Testis (tissue), 3 donors: ENCODE data around the gene ZNF425. TPM values are rescaled to one million over a fixed set of nuclear protein-coding genes. Genes with fewer than 3 reads are reported as not detected.
A peak's percentile ranks its signal among the peaks of the same experiment; 100 is the strongest.

Source experiments
- DNase-seq: peaks from one replicate; pipeline ENCODE4 v3.0.0-alpha.2; 2019
- H3K27ac ChIP-seq, 2 donors: fragments of 200-600 bp; sonication (generic); one replicate each; pipeline ENCODE4 v1.5.1; 2019
- H3K27me3 ChIP-seq: fragments of 200-600 bp; sonication (generic); one replicate; pipeline ENCODE4 v1.5.1; 2019
- H3K36me3 ChIP-seq: fragments of 200-600 bp; sonication (generic); one replicate; pipeline ENCODE4 v1.5.1; 2017; ENCODE audit warnings: low read depth; ENCODE audit errors: missing control alignments
- H3K4me1 ChIP-seq: fragments of 200-600 bp; sonication (generic); one replicate; pipeline ENCODE4 v1.5.1; 2019
- H3K4me3 ChIP-seq, 2 donors: fragments of 200-600 bp; sonication (generic); one replicate each; pipeline ENCODE4 v1.5.1; 2017 to 2019
- H3K9me3 ChIP-seq: fragments of 200-600 bp; sonication (generic); one replicate; pipeline ENCODE4 v1.5.1; 2017
- POLR2A ChIP-seq: fragments of 450-650 bp; IDR thresholded peaks from one replicate; pipeline ENCODE4 v1.6.1; 2017; ENCODE audit warnings: antibody characterized with exemption, mild to moderate bottlenecking, moderate library complexity
- WGBS, 2 donors: methylation state at CpG; one replicate each; pipeline ENCODE4 v1.1.5; 2018; 5-methylcytosine and 5-hydroxymethylcytosine counted together
- intact Hi-C: fragments of 100-400 bp; cut with DNase I; formaldehyde crosslinking; loops from one replicate; pipeline ENCODE4 v1.15.1; 2023; ENCODE audit warnings: low total_unique reads
- polyA plus RNA-seq: library from polyadenylated mRNA; stranded (reverse); fragments of 350-450 nt; fragmentation: Illumina TruSeq; extraction: RNeasy Lipid Tissue Mini Kit (QIAGEN cat#74804); gene quantifications from one replicate; pipeline ENCODE4 v1.2.3, GENCODE V29; 2014; ENCODE audit warnings: low read depth, low replicate concordance; ENCODE audit not compliant: insufficient read depth
- total RNA-seq, 2 donors: library from RNA; depleted of rRNA; stranded (reverse); fragments of >200 nt; gene quantifications; one replicate each; pipeline ENCODE4 v1.2.3, GENCODE V29; 2016
- TF ChIP-seq, protein P1 (sequence below), 3 experiments: fragments of 450-650 bp in 2 of 3; fragments of 200-600 bp in 1 of 3; sonication (generic) in 1 of 3; IDR thresholded peaks; one replicate each; pipeline ENCODE4 v1.5.1; 2016 to 2019; ENCODE audit warnings: antibody characterized with exemption in 3 of 3, mild to moderate bottlenecking in 2 of 3, moderate library complexity in 1 of 3

Gene ZNF425
- total and polyA plus RNA-seq, 3 donors from 2014 or later = 3.0 to 4.3 (median 3.4) TPM

DNA sequence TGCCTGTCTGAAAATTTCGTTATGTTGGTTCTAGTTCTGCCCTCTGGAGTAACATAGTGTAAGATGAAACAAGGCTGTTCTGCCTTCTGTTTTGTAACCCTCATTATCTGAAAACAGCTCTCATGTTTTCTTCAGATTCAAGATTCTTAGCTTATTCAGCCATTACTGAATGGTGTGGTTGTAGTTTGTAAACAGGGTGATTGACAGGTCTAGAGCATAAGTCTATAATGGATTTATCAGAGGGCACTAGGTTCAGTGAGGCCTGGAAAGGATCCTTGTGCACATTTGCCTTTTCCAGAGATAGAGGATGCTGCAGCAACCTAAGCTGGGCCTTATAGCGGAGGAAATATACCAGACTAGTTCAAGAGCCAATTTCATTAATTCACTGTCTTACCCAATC, 27.2 kb upstream of the ZNF425 start:
- H3K4me3 ChIP-seq = no peak overlapping the region
- 90 to 95% methylated on average over 2 of the region's 2 CpGs for WGBS, 2 donors
- DNase-seq = no peak
- H3K9me3 ChIP-seq = no peaks in the 10 kb centered on the region
- no peak for TF ChIP-seq POLR2A
- TF ChIP-seq, protein P1, sequence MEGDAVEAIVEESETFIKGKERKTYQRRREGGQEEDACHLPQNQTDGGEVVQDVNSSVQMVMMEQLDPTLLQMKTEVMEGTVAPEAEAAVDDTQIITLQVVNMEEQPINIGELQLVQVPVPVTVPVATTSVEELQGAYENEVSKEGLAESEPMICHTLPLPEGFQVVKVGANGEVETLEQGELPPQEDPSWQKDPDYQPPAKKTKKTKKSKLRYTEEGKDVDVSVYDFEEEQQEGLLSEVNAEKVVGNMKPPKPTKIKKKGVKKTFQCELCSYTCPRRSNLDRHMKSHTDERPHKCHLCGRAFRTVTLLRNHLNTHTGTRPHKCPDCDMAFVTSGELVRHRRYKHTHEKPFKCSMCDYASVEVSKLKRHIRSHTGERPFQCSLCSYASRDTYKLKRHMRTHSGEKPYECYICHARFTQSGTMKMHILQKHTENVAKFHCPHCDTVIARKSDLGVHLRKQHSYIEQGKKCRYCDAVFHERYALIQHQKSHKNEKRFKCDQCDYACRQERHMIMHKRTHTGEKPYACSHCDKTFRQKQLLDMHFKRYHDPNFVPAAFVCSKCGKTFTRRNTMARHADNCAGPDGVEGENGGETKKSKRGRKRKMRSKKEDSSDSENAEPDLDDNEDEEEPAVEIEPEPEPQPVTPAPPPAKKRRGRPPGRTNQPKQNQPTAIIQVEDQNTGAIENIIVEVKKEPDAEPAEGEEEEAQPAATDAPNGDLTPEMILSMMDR (IDR thresholded peaks at IDR 0.05) = no peak
- H3K36me3 ChIP-seq = no peaks in the 10 kb centered on the region
- intact Hi-C loops = no loop called here
- H3K4me1 ChIP-seq = no peaks in the 10 kb centered on the region
- no peak overlapping the region for H3K27ac ChIP-seq
- H3K27me3 ChIP-seq = no peaks in the 10 kb centered on the region

DNA sequence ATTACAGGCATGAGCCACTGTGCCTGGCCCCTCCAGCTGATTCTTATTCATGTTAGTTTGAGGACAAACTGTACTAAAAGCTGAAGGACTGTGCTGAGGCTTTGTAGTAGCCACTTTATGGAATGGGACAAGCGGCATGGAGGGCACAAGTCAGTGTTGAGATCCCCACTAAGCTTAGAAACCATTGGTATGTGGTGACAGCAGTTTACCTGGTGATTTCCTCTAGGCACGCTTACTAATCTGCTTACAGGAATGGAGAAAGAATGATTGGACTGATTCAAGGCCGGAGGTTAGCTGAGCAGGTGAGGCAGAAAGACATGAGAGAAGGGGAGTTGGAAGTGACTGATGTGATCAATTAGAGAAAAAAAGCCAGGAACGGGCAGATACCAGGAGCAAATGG, 24.9 kb upstream of the ZNF425 start:
- TF ChIP-seq, protein P1 (IDR thresholded peaks at IDR 0.05) = no peak
- TF ChIP-seq POLR2A = no peak
- H3K4me1 ChIP-seq = no peaks in the 10 kb centered on the region
- no peaks in the 10 kb centered on the region for H3K9me3 ChIP-seq
- intact Hi-C loops = no loop called here
- WGBS, 2 donors = 66 to 67% methylated on average over 4 of the region's 4 CpGs
- DNase-seq = no peak
- no peaks in the 10 kb centered on the region for H3K36me3 ChIP-seq
- H3K4me3 ChIP-seq = no peak overlapping the region
- H3K27me3 ChIP-seq = no peaks in the 10 kb centered on the region
- no peak overlapping the region for H3K27ac ChIP-seq

DNA sequence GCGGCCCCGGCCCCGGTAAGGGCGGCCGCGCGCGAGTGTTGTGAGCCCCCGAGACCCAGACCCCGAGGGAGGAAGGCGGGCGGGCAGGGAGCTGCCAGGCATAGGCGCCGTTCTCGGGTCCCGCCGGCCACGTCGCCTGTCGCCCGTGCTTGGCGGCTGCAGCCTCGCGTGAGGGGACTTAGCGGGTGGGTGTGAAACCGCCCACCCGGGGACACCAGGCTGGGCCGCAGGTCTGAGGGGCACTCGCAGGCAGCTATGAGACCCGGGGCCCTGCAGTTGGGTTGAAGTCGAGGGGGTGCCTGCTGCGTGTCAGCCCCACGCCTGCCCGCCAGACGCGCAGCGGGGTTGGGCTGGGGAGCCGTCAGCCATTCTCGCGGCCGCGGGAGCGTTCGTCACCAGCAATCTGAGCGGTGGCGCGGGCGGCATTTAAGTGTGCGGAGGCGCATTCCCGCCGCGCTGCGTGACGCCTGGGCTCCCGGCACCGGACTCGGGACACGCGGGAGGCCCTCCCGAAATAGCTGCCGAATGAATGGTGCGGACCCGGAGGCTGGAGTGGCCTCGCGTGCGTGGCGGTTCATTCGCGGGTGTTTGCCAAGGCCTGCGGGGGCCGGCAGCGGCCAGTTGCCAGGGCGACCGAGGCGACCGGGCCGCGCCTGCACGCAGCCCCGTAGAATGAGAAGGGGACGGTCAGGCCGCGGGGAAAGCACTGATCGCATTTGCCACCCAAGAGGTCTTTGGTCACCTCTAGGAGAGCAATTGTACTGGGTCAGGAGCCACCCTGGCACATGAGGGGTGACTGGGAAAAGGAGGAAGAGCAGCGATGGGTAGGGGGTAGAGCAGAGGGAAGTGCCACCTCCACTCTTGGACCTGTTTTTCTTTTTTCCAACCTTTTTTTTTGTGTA, 21.9 kb upstream of the ZNF425 start:
- TF ChIP-seq POLR2A = no peak
- TF ChIP-seq, protein P1 (IDR thresholded peaks at IDR 0.05) = no peak
- Histone ChIP-seq H3K4me3 (peak overlapping the region; percentile 96), H3K36me3 (no peaks in the 10 kb centered on the region), H3K27me3 (no peaks in the 10 kb centered on the region), H3K4me1 (no peaks in the 10 kb centered on the region), H3K27ac (peak overlapping the region; percentile 81 to 92), H3K9me3 (no peaks in the 10 kb centered on the region)
- WGBS, 2 donors = 0 to 1% methylated on average over 4 to 30 of the region's 86 CpGs
- DNase-seq = peak; percentile 66
- intact Hi-C loops = no loop called here

DNA sequence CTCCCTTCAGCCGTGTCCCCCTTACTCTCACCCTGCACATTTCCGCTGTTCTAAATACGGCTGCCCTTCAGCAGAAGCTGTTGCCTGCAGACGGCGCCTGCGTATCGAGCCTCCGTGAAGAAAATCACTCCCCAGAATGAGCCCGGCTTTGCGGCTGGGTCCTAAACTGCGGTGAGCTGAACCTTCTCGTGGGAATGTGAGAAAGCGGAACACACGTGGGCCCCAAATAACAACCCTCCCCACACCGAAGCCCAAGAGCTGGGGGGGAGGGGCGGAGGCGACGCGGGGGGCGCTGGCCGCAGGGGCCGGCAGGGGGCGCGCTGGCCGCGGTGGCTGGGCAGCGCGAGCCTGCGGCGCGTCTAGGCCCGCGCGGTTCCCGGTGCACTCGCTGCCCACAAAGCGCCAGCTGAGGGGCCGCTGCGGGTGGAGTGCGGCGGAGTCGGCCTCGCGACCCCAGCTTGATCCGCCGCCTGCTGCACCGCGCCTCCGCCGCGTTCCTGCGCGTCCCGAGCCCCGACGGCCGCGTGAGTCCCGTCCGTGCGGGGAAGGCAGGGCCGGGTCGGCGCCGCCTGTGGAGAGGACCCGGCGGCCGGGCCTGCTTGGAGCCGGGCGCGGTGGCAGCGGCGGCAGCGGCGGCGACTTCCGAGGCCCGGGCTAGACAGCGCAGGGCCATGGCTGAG, 21.1 kb upstream of the ZNF425 start, which contains the start of gene ZNF398:
TSS of gene ZNF398 (plus strand) at position 382 of the 680 bp plus-strand sequence. CDS start at position 672, 290 bp downstream.
- H3K36me3 ChIP-seq = no peaks in the 10 kb centered on the region
- no peaks in the 10 kb centered on the region for H3K27me3 ChIP-seq
- 0% methylated on average over 13 to 68 of the region's 79 CpGs for WGBS, 2 donors
- peak within 1 kb of the TSS; percentile 81 to 92 for H3K27ac ChIP-seq
- H3K9me3 ChIP-seq = no peaks in the 10 kb centered on the region
- intact Hi-C loops = no loop called here
- H3K4me1 ChIP-seq = no peaks in the 10 kb centered on the region
- no peak for TF ChIP-seq POLR2A
- TF ChIP-seq, protein P1 (IDR thresholded peaks at IDR 0.05) = peak; percentile 41 to 80 (median 75)
- peak; percentile 74 for DNase-seq
- H3K4me3 ChIP-seq = peak within 1 kb of the TSS; percentile 96
